ENCODE data around the gene DES. TPM values are rescaled to one million over a fixed set of nuclear protein-coding genes. Genes with fewer than 3 reads are reported as not detected.

The DES gene
- total RNA-seq, 1 experiment from 2014 or later = 1.6 TPM

GRCh38 chr2:219438453-219438852 lies 20.3 kb downstream of the DES start:
- peaks cover 22% of the 10 kb centered on the region for H3K4me1 Mint-ChIP-seq
- POLR2A ChIA-PET = no interaction called here
- no peak for ATAC-seq

More at GRCh38 chr2:219438453-219438852, 20.3 kb downstream of the DES start:
- DNase-seq (ENCODE audit: low spot score) = no peak
- CTCF ChIA-PET = interaction anchor here (1.4 to 6.7 kb wide), 4 partner anchors 19 to 91 kb away, joined by 4 to 57 read pairs (median 8); no protein-coding TSS in a partner anchor
- Mint-ChIP-seq H3K36me3 (no peaks in the 10 kb centered on the region), H3K27ac (no peak overlapping the region), H3K9me3 (no peaks in the 10 kb centered on the region), H3K27me3 (ENCODE audit: low read depth) (peaks cover 38% of the 10 kb centered on the region), H3K4me3 (no peak overlapping the region)
- no peak for TF ChIP-seq HMGA2 (CRISPR knock-in tag; IDR thresholded peaks at IDR 0.05)
- no peak for TF ChIP-seq ZNF281 (CRISPR knock-in tag; IDR thresholded peaks at IDR 0.05)
- no peak for TF ChIP-seq NR2C2 (CRISPR knock-in tag; IDR thresholded peaks at IDR 0.05)
- no peak for TF ChIP-seq PRDM15 (CRISPR knock-in tag; IDR thresholded peaks at IDR 0.05)
- TF ChIP-seq GABPB1 (CRISPR knock-in tag; IDR thresholded peaks at IDR 0.05) = no peak
- TF ChIP-seq ZNF671 (CRISPR knock-in tag; IDR thresholded peaks at IDR 0.05) = no peak
- no peak for TF ChIP-seq MLX (CRISPR knock-in tag; IDR thresholded peaks at IDR 0.05)
- no peak for TF ChIP-seq AR (CRISPR knock-in tag; IDR thresholded peaks at IDR 0.05)
- TF ChIP-seq ATF1 (CRISPR knock-in tag; IDR thresholded peaks at IDR 0.05) = no peak
- no peak for TF ChIP-seq ZNF317 (CRISPR knock-in tag; IDR thresholded peaks at IDR 0.05; ENCODE audit: borderline replicate concordance, low read depth)
- no peak for TF ChIP-seq ERG (CRISPR knock-in tag; IDR thresholded peaks at IDR 0.05)
- TF ChIP-seq TCF7 (CRISPR knock-in tag; IDR thresholded peaks at IDR 0.05; ENCODE audit: low read depth) = no peak
- no peak for TF ChIP-seq FOXP1 (CRISPR knock-in tag; IDR thresholded peaks at IDR 0.05; ENCODE audit: borderline replicate concordance)
- no peak for TF ChIP-seq TEAD4 (CRISPR knock-in tag; IDR thresholded peaks at IDR 0.05)
- TF ChIP-seq SOX15 (CRISPR knock-in tag; IDR thresholded peaks at IDR 0.05) = no peak
- no peak for TF ChIP-seq FOXK1 (CRISPR knock-in tag; IDR thresholded peaks at IDR 0.05)
- no peak for TF ChIP-seq ZBTB43 (CRISPR knock-in tag; IDR thresholded peaks at IDR 0.05)
- TF ChIP-seq E2F1 (CRISPR knock-in tag; IDR thresholded peaks at IDR 0.05) = no peak
- TF ChIP-seq JUN (CRISPR knock-in tag; IDR thresholded peaks at IDR 0.05) = no peak

Data from WTC11 (cell line).